HepG2 (cell line): Measurements from ENCODE around the gene STAB2. TPM values are rescaled to one million over a fixed set of nuclear protein-coding genes. Genes with fewer than 3 reads are reported as not detected.

ENCODE experiments used
- ATAC-seq: fragments of 200-7000 bp; cut with Tn5 transposase; 3 replicates; pipeline ENCODE4 v1.9.1; 2020; ENCODE audit warnings: mild to moderate bottlenecking, moderate library complexity
- BruUV-seq: library from RNA; stranded (reverse); fragments of 400-500 nt; replicated peaks from 2 replicates; lab custom pipeline; 2021; lab: Mats Ljungman, UMichigan
- CTCF ChIA-PET: fragments of 300-600 bp; formaldehyde crosslinking; extraction: SDS; loops from one replicate; lab custom pipeline; 2021; ENCODE audit warnings: low total read pairs, inconsistent platforms, low intra/inter-chr PET ratio; lab: Yijun Ruan, JAX
- POLR2A ChIA-PET: fragments of 350-600 bp; sonication (Branson Sonifier 250); formaldehyde crosslinking; loops from one replicate; lab custom pipeline; 2020; ENCODE audit warnings: antibody characterized with exemption, inconsistent platforms; lab: Yijun Ruan, JAX
- DNase-seq: peaks from one replicate; pipeline ENCODE4 v3.0.0-alpha.2; 2015; ENCODE audit warnings: low spot score
- FAIRE-seq: peaks from 3 replicates; lab custom pipeline; 2011; peaks lifted over from hg19 to GRCh38; lab: Jason Lieb, UNC
- H2AFZ ChIP-seq: one replicate; pipeline ENCODE4 v1.6.1; 2011; ENCODE audit warnings: low read length, inconsistent platforms
- H3K27ac ChIP-seq: fragments of 300-600 bp; 3 replicates; pipeline ENCODE4 v1.8.0; 2011; ENCODE audit warnings: mixed run types, mild to moderate bottlenecking, mixed read lengths, low read length, inconsistent platforms; ENCODE audit not compliant: insufficient read depth; ENCODE audit errors: extremely low read length
- H3K27me3 ChIP-seq, 2 experiments: fragments of 200-600 bp in 1 of 2; 2 replicates in 1 of 2; 3 replicates in 1 of 2; pipeline versions ENCODE4 v1.6.0 to v1.8.0; 2011; ENCODE audit warnings: low read length in 2 of 2, mild to moderate bottlenecking in 2 of 2, moderate library complexity in 2 of 2, inconsistent platforms in 1 of 2; ENCODE audit not compliant: insufficient read depth in 2 of 2, control insufficient read depth in 1 of 2
- H3K36me3 ChIP-seq, 2 experiments: fragments of 200-600 bp in 1 of 2; replicated peaks in 1 of 2; 2 replicates in 1 of 2; 3 replicates in 1 of 2; pipeline versions ENCODE4 v1.5.1 to v1.8.0; 2011; ENCODE audit warnings: low read length in 2 of 2, inconsistent platforms in 1 of 2; ENCODE audit not compliant: insufficient read depth in 2 of 2, control insufficient read depth in 1 of 2
- H3K4me1 ChIP-seq: 2 replicates; pipeline ENCODE4 v1.5.1; 2012; ENCODE audit warnings: low read length, inconsistent platforms; ENCODE audit not compliant: insufficient read depth
- H3K4me2 ChIP-seq: 2 replicates; pipeline ENCODE4 v1.6.0; 2011; ENCODE audit warnings: low read depth, low read length, inconsistent platforms
- H3K4me3 ChIP-seq, 3 experiments: fragments of 200-600 bp in 1 of 3; sonication (generic), shearing (Covaris generic) in 1 of 3; replicated peaks in 1 of 3; 2 replicates each; pipeline ENCODE4 v1.5.1; 2011 to 2016; ENCODE audit warnings: low read length in 3 of 3, inconsistent platforms in 2 of 3, low read depth in 2 of 3, mild to moderate bottlenecking in 2 of 3, control low read depth in 1 of 3, mixed read lengths in 1 of 3; ENCODE audit not compliant: insufficient read depth in 1 of 3
- H3K79me2 ChIP-seq: one replicate; pipeline ENCODE4 v1.6.1; 2011; ENCODE audit warnings: low read length, inconsistent platforms; ENCODE audit not compliant: insufficient read depth
- H3K9ac ChIP-seq: 2 replicates; pipeline ENCODE4 v1.6.0; 2011; ENCODE audit warnings: mild to moderate bottlenecking, low read depth, low read length, inconsistent platforms; ENCODE audit not compliant: insufficient read depth
- H3K9me3 ChIP-seq: 2 replicates; pipeline ENCODE4 v1.5.1; 2012; ENCODE audit warnings: mild to moderate bottlenecking, low read length
- H4K20me1 ChIP-seq: 2 replicates; pipeline ENCODE4 v1.6.0; 2011; ENCODE audit warnings: inconsistent platforms, mild to moderate bottlenecking, low read length, moderate library complexity; ENCODE audit not compliant: insufficient read depth
- HHEX ChIP-seq: IDR thresholded peaks from 2 replicates; pipeline ENCODE4 v1.6.1; 2016; ENCODE audit warnings: control low read depth
- PCBP2 ChIP-seq: fragments of 200-400 bp; formaldehyde crosslinking; optimal IDR thresholded peaks from 2 replicates; pipeline ENCODE3; 2018; ENCODE audit warnings: low read length, low read depth; ENCODE audit not compliant: poor library complexity, severe bottlenecking
- RBM22 ChIP-seq: fragments of 200-400 bp; formaldehyde crosslinking; optimal IDR thresholded peaks from 2 replicates; pipeline ENCODE3; 2017; ENCODE audit warnings: mild to moderate bottlenecking, low read length, moderate library complexity
- ZNF205 ChIP-seq: IDR thresholded peaks from 2 replicates; pipeline ENCODE4 v1.6.1; 2018; ENCODE audit warnings: missing biosample characterization, missing genetic modification reagents
- ZNF292 ChIP-seq: sonication (generic); formaldehyde crosslinking; IDR thresholded peaks from 2 replicates; pipeline ENCODE4 v1.8.1; 2022; ENCODE audit warnings: mild to moderate bottlenecking, low read depth, missing genetic modification reagents, borderline replicate concordance
- ZSCAN31 ChIP-seq: sonication (generic); formaldehyde crosslinking; IDR thresholded peaks from 2 replicates; pipeline ENCODE4 v1.5.0; 2020; ENCODE audit warnings: low read depth, mild to moderate bottlenecking, missing genetic modification reagents
- WGBS: methylation state at CpG from one replicate; pipeline ENCODE4 v1.1.6; 2017; ENCODE audit warnings: low lambda C conversion rate; 5-methylcytosine and 5-hydroxymethylcytosine counted together
- in situ Hi-C: cut with HindIII; loops from 2 replicates; pipeline ENCODE4 v1.10.0; 2017; ENCODE audit warnings: low pct_unique_long_range_greater_than_20kb; ENCODE audit not compliant: extremely low pct_ligation_motif_present
- intact Hi-C: fragments of 100-400 bp; cut with micrococcal nuclease; formaldehyde crosslinking; loops from one replicate; pipeline ENCODE4 v1.10.0; 2022; ENCODE audit not compliant: unreplicated experiment
- polyA plus RNA-seq, 8 experiments: library from polyadenylated mRNA; depleted of rRNA in 3 of 8; stranded (reverse) in 7 of 8; unstranded in 1 of 8; fragments of >200 nt; fragmentation: Illumina TruSeq in 4 of 8; extraction: Trizol in 4 of 8; gene quantifications; 2 replicates each; pipeline versions ENCODE4 v1.2.1 to v1.2.3, GENCODE V29; 2011 to 2016; ENCODE audit warnings: low read depth in 4 of 8, missing spikeins in 1 of 8, mixed read lengths in 1 of 8; ENCODE audit not compliant: insufficient read depth in 1 of 8
- total RNA-seq, 5 experiments: library from RNA; depleted of rRNA; stranded (reverse); fragments of >200 nt; fragmentation: Illumina TruSeq; extraction: Trizol; gene quantifications; 2 replicates each; pipeline ENCODE4 v1.2.3, GENCODE V29; 2016; ENCODE audit warnings: low read depth in 1 of 5
- TF ChIP-seq, protein P1 (sequence below): IDR thresholded peaks from 2 replicates; pipeline ENCODE4 v1.6.1; 2016; ENCODE audit warnings: low read depth, missing genetic modification reagents, missing compliant biosample characterization
- TF ChIP-seq, protein P2 (sequence below): IDR thresholded peaks from 2 replicates; pipeline ENCODE4 v1.6.1; 2016
- TF ChIP-seq, protein P3 (sequence below): sonication (generic); formaldehyde crosslinking; IDR thresholded peaks from 2 replicates; pipeline ENCODE4 v1.9.0; 2021; ENCODE audit warnings: missing genetic modification reagents, borderline replicate concordance
- TF ChIP-seq, protein P4 (sequence below): sonication (generic); formaldehyde crosslinking; conservative IDR thresholded peaks from 2 replicates; pipeline ENCODE4 v1.4.0; 2020; ENCODE audit warnings: missing genetic modification reagents
- TF ChIP-seq, protein P5 (sequence below): sonication (generic); formaldehyde crosslinking; IDR thresholded peaks from 2 replicates; pipeline ENCODE4 v1.5.0; 2020; ENCODE audit warnings: missing genetic modification reagents

The STAB2 gene
- total and polyA plus RNA-seq, 2 of the 13 experiments (the other 11 are each of a cell fraction or from before 2014, with no cell fraction given), result not detected

DNA sequence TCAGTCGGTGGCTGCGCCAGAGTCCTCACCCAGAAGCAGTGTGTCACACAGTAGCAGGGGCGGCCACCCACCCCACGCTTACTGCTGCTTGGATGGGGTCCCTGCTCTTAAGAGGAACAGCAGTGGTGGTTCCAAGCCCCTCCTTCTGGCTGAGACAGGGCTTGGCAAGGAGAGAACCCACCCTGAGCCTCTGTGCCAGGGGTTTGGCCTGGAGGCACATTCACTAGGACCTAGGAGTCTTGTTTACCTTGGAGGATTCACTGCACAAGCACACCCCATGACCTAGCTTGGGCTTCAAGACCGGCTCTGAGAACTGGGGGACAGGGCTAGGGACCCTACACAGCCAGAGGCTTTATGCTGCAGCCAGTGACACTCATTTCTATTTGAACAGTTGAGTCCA, 175.4 kb downstream of the STAB2 start:
- Histone ChIP-seq H3K79me2 (no peaks in the 10 kb centered on the region), H3K27me3 (no peaks in the 10 kb centered on the region), H2AFZ (no peak overlapping the region), H3K4me2 (no peak overlapping the region), H4K20me1 (no peaks in the 10 kb centered on the region), H3K9ac (no peak overlapping the region), H3K36me3 (peaks cover 2 to 8% of the 10 kb centered on the region in 2 experiments; a peak in 1 of 5 replicates), H3K9me3 (no peaks in the 10 kb centered on the region), H3K4me1 (no peaks in the 10 kb centered on the region), H3K27ac (no peak overlapping the region), H3K4me3 (no peak overlapping the region)
- ATAC-seq (no peak; the same call in 2 of the 3 replicates), DNase-seq (no peak), FAIRE-seq (no peak)
- ChIA-PET POLR2A (no interaction called here), CTCF (no interaction called here)
- BruUV-seq, result no TSS peak
- in situ Hi-C loops, result no loop called here
- 89% methylated on average over 3 of the region's 5 CpGs for WGBS
- intact Hi-C loops, result no loop called here
- no peak for TF ChIP-seq HHEX (CRISPR knock-in tag)
- no peak for TF ChIP-seq ZNF292 (CRISPR knock-in tag)
- TF ChIP-seq, protein P1, sequence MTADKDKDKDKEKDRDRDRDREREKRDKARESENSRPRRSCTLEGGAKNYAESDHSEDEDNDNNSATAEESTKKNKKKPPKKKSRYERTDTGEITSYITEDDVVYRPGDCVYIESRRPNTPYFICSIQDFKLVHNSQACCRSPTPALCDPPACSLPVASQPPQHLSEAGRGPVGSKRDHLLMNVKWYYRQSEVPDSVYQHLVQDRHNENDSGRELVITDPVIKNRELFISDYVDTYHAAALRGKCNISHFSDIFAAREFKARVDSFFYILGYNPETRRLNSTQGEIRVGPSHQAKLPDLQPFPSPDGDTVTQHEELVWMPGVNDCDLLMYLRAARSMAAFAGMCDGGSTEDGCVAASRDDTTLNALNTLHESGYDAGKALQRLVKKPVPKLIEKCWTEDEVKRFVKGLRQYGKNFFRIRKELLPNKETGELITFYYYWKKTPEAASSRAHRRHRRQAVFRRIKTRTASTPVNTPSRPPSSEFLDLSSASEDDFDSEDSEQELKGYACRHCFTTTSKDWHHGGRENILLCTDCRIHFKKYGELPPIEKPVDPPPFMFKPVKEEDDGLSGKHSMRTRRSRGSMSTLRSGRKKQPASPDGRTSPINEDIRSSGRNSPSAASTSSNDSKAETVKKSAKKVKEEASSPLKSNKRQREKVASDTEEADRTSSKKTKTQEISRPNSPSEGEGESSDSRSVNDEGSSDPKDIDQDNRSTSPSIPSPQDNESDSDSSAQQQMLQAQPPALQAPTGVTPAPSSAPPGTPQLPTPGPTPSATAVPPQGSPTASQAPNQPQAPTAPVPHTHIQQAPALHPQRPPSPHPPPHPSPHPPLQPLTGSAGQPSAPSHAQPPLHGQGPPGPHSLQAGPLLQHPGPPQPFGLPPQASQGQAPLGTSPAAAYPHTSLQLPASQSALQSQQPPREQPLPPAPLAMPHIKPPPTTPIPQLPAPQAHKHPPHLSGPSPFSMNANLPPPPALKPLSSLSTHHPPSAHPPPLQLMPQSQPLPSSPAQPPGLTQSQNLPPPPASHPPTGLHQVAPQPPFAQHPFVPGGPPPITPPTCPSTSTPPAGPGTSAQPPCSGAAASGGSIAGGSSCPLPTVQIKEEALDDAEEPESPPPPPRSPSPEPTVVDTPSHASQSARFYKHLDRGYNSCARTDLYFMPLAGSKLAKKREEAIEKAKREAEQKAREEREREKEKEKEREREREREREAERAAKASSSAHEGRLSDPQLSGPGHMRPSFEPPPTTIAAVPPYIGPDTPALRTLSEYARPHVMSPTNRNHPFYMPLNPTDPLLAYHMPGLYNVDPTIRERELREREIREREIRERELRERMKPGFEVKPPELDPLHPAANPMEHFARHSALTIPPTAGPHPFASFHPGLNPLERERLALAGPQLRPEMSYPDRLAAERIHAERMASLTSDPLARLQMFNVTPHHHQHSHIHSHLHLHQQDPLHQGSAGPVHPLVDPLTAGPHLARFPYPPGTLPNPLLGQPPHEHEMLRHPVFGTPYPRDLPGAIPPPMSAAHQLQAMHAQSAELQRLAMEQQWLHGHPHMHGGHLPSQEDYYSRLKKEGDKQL (CRISPR knock-in tag), result no peak
- no peak for TF ChIP-seq ZNF205 (CRISPR knock-in tag)
- TF ChIP-seq, protein P2, sequence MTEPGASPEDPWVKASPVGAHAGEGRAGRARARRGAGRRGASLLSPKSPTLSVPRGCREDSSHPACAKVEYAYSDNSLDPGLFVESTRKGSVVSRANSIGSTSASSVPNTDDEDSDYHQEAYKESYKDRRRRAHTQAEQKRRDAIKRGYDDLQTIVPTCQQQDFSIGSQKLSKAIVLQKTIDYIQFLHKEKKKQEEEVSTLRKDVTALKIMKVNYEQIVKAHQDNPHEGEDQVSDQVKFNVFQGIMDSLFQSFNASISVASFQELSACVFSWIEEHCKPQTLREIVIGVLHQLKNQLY, result no peak
- TF ChIP-seq, protein P3, sequence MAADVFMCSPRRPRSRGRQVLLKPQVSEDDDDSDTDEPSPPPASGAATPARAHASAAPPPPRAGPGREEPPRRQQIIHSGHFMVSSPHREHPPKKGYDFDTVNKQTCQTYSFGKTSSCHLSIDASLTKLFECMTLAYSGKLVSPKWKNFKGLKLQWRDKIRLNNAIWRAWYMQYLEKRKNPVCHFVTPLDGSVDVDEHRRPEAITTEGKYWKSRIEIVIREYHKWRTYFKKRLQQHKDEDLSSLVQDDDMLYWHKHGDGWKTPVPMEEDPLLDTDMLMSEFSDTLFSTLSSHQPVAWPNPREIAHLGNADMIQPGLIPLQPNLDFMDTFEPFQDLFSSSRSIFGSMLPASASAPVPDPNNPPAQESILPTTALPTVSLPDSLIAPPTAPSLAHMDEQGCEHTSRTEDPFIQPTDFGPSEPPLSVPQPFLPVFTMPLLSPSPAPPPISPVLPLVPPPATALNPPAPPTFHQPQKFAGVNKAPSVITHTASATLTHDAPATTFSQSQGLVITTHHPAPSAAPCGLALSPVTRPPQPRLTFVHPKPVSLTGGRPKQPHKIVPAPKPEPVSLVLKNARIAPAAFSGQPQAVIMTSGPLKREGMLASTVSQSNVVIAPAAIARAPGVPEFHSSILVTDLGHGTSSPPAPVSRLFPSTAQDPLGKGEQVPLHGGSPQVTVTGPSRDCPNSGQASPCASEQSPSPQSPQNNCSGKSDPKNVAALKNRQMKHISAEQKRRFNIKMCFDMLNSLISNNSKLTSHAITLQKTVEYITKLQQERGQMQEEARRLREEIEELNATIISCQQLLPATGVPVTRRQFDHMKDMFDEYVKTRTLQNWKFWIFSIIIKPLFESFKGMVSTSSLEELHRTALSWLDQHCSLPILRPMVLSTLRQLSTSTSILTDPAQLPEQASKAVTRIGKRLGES (CRISPR knock-in tag), result no peak
- TF ChIP-seq, protein P4, sequence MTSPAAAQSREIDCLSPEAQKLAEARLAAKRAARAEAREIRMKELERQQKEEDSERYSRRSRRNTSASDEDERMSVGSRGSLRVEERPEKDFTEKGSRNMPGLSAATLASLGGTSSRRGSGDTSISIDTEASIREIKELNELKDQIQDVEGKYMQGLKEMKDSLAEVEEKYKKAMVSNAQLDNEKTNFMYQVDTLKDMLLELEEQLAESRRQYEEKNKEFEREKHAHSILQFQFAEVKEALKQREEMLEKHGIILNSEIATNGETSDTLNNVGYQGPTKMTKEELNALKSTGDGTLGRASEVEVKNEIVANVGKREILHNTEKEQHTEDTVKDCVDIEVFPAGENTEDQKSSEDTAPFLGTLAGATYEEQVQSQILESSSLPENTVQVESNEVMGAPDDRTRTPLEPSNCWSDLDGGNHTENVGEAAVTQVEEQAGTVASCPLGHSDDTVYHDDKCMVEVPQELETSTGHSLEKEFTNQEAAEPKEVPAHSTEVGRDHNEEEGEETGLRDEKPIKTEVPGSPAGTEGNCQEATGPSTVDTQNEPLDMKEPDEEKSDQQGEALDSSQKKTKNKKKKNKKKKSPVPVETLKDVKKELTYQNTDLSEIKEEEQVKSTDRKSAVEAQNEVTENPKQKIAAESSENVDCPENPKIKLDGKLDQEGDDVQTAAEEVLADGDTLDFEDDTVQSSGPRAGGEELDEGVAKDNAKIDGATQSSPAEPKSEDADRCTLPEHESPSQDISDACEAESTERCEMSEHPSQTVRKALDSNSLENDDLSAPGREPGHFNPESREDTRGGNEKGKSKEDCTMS (CRISPR knock-in tag), result no peak
- TF ChIP-seq, protein P5, sequence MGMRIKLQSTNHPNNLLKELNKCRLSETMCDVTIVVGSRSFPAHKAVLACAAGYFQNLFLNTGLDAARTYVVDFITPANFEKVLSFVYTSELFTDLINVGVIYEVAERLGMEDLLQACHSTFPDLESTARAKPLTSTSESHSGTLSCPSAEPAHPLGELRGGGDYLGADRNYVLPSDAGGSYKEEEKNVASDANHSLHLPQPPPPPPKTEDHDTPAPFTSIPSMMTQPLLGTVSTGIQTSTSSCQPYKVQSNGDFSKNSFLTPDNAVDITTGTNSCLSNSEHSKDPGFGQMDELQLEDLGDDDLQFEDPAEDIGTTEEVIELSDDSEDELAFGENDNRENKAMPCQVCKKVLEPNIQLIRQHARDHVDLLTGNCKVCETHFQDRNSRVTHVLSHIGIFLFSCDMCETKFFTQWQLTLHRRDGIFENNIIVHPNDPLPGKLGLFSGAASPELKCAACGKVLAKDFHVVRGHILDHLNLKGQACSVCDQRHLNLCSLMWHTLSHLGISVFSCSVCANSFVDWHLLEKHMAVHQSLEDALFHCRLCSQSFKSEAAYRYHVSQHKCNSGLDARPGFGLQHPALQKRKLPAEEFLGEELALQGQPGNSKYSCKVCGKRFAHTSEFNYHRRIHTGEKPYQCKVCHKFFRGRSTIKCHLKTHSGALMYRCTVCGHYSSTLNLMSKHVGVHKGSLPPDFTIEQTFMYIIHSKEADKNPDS (CRISPR knock-in tag), result no peak
- TF ChIP-seq ZSCAN31, result no peak
- TF ChIP-seq RBM22, result no peak
- TF ChIP-seq PCBP2, result no peak
